HFFc6 (cell line): Measurements from ENCODE around the gene CDRT4. TPM values are rescaled to one million over a fixed set of nuclear protein-coding genes. Genes with fewer than 3 reads are reported as not detected.

Source experiments
- DNase-seq: peaks from one replicate; pipeline ENCODE4 v3.0.0-alpha.2; 2018
- H3K27ac Mint-ChIP-seq: 2 replicates; pipeline ENCODE4 v1.8.0; 2020; ENCODE audit warnings: mild to moderate bottlenecking, mixed read lengths
- H3K27me3 Mint-ChIP-seq: 2 replicates; pipeline ENCODE4 v1.8.0; 2021; ENCODE audit warnings: mild to moderate bottlenecking, moderate library complexity, mixed read lengths; ENCODE audit not compliant: insufficient read depth
- H3K36me3 Mint-ChIP-seq: 2 replicates; pipeline ENCODE4 v1.8.0; 2021; ENCODE audit warnings: low read depth, mixed read lengths
- H3K4me1 Mint-ChIP-seq: 2 replicates; pipeline ENCODE4 v1.8.0; 2020; ENCODE audit warnings: low read depth, mixed read lengths
- H3K4me3 Mint-ChIP-seq: 2 replicates; pipeline ENCODE4 v1.8.0; 2020; ENCODE audit warnings: mild to moderate bottlenecking, moderate library complexity, mixed read lengths
- H3K9me3 Mint-ChIP-seq: 2 replicates; pipeline ENCODE4 v1.8.0; 2020; ENCODE audit warnings: mild to moderate bottlenecking, mixed read lengths
- CTCF ChIP-seq: fragments of 200-600 bp; sonication (generic); IDR thresholded peaks from 2 replicates; pipeline ENCODE4 v1.5.0; 2021; ENCODE audit warnings: antibody characterized with exemption, mild to moderate bottlenecking
- total RNA-seq, 6 experiments: library from RNA; stranded (reverse); fragmentation: NEBNext Ultra II Directional; extraction: Animal tissue kit (Norgen Biotek cat#: 25700); gene quantifications; 2 replicates in 1 of 6; 3 replicates in 5 of 6; pipeline ENCODE4 v1.2.3, GENCODE V29; 2021

The CDRT4 gene
- total RNA-seq, 6 experiments from 2014 or later = 0.60 to 2.5 (median 1.3) TPM

GRCh38 chr17:15408803-15409202 is 58.6 kb downstream of the CDRT4 start:
- TF ChIP-seq CTCF = no peak

GRCh38 chr17:15406081-15406480 is 61.3 kb downstream of the CDRT4 start:
- Mint-ChIP-seq H3K4me1 (peaks cover 43% of the 10 kb centered on the region), H3K4me3 (no peak overlapping the region), H3K9me3 (no peaks in the 10 kb centered on the region), H3K27me3 (peaks cover 5% of the 10 kb centered on the region; the same call in 1 of the 2 replicates), H3K36me3 (no peaks in the 10 kb centered on the region), H3K27ac (no peak overlapping the region)
- no peak for TF ChIP-seq CTCF
- no peak for DNase-seq

More at GRCh38 chr17:15408803-15409202, 58.6 kb downstream of the CDRT4 start:
- no peak for DNase-seq
- no peaks in the 10 kb centered on the region for H3K36me3 Mint-ChIP-seq
- H3K4me3 Mint-ChIP-seq = peak overlapping the region; percentile 89
- H3K9me3 Mint-ChIP-seq = no peaks in the 10 kb centered on the region
- peaks cover 35% of the 10 kb centered on the region for H3K4me1 Mint-ChIP-seq
- peaks cover 5% of the 10 kb centered on the region; the same call in 1 of the 2 replicates for H3K27me3 Mint-ChIP-seq
- peak overlapping the region; percentile 96 for H3K27ac Mint-ChIP-seq

GRCh38 chr17:15405058-15405415 is 62.4 kb downstream of the CDRT4 start:
- peaks cover 39% of the 10 kb centered on the region for H3K4me1 Mint-ChIP-seq
- DNase-seq = no peak

GRCh38 chr17:15404106-15405057 is 63.0 kb downstream of the CDRT4 start:
- TF ChIP-seq CTCF = no peak
- Mint-ChIP-seq H3K9me3 (no peaks in the 10 kb centered on the region), H3K4me1 (peaks cover 38% of the 10 kb centered on the region), H3K27ac (no peak overlapping the region), H3K27me3 (peaks cover 5% of the 10 kb centered on the region; the same call in 1 of the 2 replicates), H3K4me3 (no peak overlapping the region), H3K36me3 (no peaks in the 10 kb centered on the region)
- no peak for DNase-seq

More at GRCh38 chr17:15405058-15405415, 62.4 kb downstream of the CDRT4 start:
- no peaks in the 10 kb centered on the region for H3K9me3 Mint-ChIP-seq
- no peak overlapping the region for H3K27ac Mint-ChIP-seq
- no peaks in the 10 kb centered on the region for H3K36me3 Mint-ChIP-seq
- no peak for TF ChIP-seq CTCF
- H3K4me3 Mint-ChIP-seq = no peak overlapping the region
- peaks cover 5% of the 10 kb centered on the region; the same call in 1 of the 2 replicates for H3K27me3 Mint-ChIP-seq

GRCh38 chr17:15403276-15403939 is 64.0 kb downstream of the CDRT4 start:
- Mint-ChIP-seq H3K4me3 (no peak overlapping the region), H3K36me3 (no peaks in the 10 kb centered on the region), H3K9me3 (no peaks in the 10 kb centered on the region), H3K27ac (no peak overlapping the region), H3K4me1 (peaks cover 39% of the 10 kb centered on the region), H3K27me3 (peaks cover 5% of the 10 kb centered on the region; the same call in 1 of the 2 replicates)
- TF ChIP-seq CTCF = no peak
- DNase-seq = no peak
